ENCODE data around the gene ALKBH2. TPM values are rescaled to one million over a fixed set of nuclear protein-coding genes. Genes with fewer than 3 reads are reported as not detected.

ALKBH2 gene
- total and polyA plus RNA-seq, 2 experiments from 2014 or later, result 14.8 to 20.4 TPM

DNA sequence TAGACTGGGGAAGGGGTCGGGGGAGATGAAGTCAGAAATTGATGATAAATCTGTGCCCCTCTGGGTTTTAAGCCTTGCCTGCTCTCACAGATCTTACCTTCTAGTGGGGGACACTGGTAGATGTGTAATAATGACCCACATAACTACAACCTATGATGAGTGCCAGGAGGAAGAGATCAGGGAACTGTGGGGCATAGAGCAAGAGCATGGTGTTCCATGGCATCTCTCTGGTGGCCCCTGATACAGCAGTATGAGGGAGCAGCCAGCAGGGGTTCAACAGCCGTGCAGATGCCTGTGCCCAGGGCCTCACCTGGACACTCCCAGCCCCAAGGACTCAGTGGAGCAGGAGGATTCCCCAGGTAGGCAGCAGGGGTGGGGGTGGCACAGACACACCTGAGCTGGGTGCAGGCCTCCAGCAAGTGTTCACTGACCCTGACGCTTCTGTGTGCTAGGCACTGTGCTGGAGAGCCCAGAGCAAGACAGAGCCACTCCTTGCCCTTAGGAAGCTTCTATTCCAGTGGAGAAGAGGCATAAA lies 28.1 kb upstream of the ALKBH2 start:
- WGBS, 2 experiments (ENCODE audit: low coverage in 1 of 2, low lambda C conversion rate in 2 of 2, missing lambda C conversion rate in 2 of 2), result 60 to 61% methylated on average over 3 of the region's 3 CpGs
- no peaks in the 10 kb centered on the region for H3K9me3 ChIP-seq (ENCODE audit: low read depth)
- TF ChIP-seq EZH2 (IDR thresholded peaks at IDR 0.05; ENCODE audit: insufficient read depth, poor library complexity, severe bottlenecking) (no peak), EZH2phosphoT487 (IDR thresholded peaks at IDR 0.05; ENCODE audit: insufficient read depth, low read depth) (no peak)
- no peaks in the 10 kb centered on the region for H3K79me2 ChIP-seq (ENCODE audit: insufficient read depth)
- H3K4me3 ChIP-seq, result no peak overlapping the region
- no peaks in the 10 kb centered on the region for H4K20me1 ChIP-seq (ENCODE audit: insufficient read depth)
- no peaks in the 10 kb centered on the region for H3K9me2 ChIP-seq (ENCODE audit: insufficient read depth)
- in situ Hi-C loops (cut with MboI), result no loop called here
- H3K4me1 ChIP-seq (ENCODE audit: insufficient read depth), result no peaks in the 10 kb centered on the region
- H3K9ac ChIP-seq, result no peak overlapping the region
- no peaks in the 10 kb centered on the region for H3F3A ChIP-seq (ENCODE audit: insufficient read depth)
- no peak overlapping the region for H3K4me2 ChIP-seq (ENCODE audit: unreplicated experiment)
- no peak overlapping the region for H2AFZ ChIP-seq
- no peak overlapping the region for H3K27ac ChIP-seq
- no peak for DNase-seq
- no peaks in the 10 kb centered on the region for H3K27me3 ChIP-seq (replicated peaks; ENCODE audit: insufficient read depth)
- H3K36me3 ChIP-seq (ENCODE audit: low read depth), result no peaks in the 10 kb centered on the region

- Histone ChIP-seq H3K4me1 (ENCODE audit: insufficient read depth) (no peaks in the 10 kb centered on the region), H3K36me3 (ENCODE audit: low read depth) (no peaks in the 10 kb centered on the region), H3K9ac (no peak overlapping the region), H3K4me3 (no peak overlapping the region), H3F3A (ENCODE audit: insufficient read depth) (no peaks in the 10 kb centered on the region), H3K79me2 (ENCODE audit: insufficient read depth) (no peaks in the 10 kb centered on the region), H3K4me2 (ENCODE audit: unreplicated experiment) (no peak overlapping the region), H3K27ac (no peak overlapping the region), H3K9me3 (ENCODE audit: low read depth) (no peaks in the 10 kb centered on the region), H3K27me3 (replicated peaks; ENCODE audit: insufficient read depth) (no peaks in the 10 kb centered on the region), H4K20me1 (ENCODE audit: insufficient read depth) (no peaks in the 10 kb centered on the region), H3K9me2 (ENCODE audit: insufficient read depth) (no peaks in the 10 kb centered on the region), H2AFZ (no peak overlapping the region)
- TF ChIP-seq EZH2phosphoT487 (IDR thresholded peaks at IDR 0.05; ENCODE audit: insufficient read depth, low read depth) (no peak), EZH2 (IDR thresholded peaks at IDR 0.05; ENCODE audit: insufficient read depth, poor library complexity, severe bottlenecking) (no peak)
- in situ Hi-C loops (cut with MboI), result no loop called here
- WGBS, 2 experiments (ENCODE audit: low coverage in 1 of 2, low lambda C conversion rate in 2 of 2, missing lambda C conversion rate in 2 of 2), result 65 to 68% methylated on average over 4 of the region's 4 CpGs
- no peak for DNase-seq
Measured at GRCh38 chr12:109120557-109120956, 27.3 kb upstream of the ALKBH2 start.

DNA sequence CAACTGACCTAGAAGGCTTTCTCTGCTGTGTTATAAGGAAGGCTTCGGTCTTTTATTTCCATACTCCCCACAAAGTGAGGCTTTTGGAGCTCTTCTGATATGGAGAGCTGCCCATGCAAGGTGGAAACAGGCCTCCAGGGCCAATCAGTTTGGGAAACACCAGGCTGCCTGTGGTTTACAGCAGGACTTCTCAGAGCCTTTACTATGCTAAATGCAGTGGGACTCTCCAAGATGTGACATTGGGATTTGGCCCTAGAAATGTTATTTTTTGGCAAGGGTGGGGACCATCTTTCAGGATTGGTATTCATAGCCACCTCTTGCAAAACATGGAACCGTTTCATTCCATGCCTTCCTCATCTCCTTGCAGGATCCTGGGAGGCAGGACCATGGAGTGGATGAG lies 26.8 kb upstream of the ALKBH2 start:
- TF ChIP-seq EZH2phosphoT487 (IDR thresholded peaks at IDR 0.05; ENCODE audit: insufficient read depth, low read depth) (no peak), EZH2 (IDR thresholded peaks at IDR 0.05; ENCODE audit: insufficient read depth, poor library complexity, severe bottlenecking) (no peak)
- no peaks in the 10 kb centered on the region for H3K79me2 ChIP-seq (ENCODE audit: insufficient read depth)
- no peaks in the 10 kb centered on the region for H4K20me1 ChIP-seq (ENCODE audit: insufficient read depth)
- H3K36me3 ChIP-seq (ENCODE audit: low read depth), result no peaks in the 10 kb centered on the region
- no peaks in the 10 kb centered on the region for H3K27me3 ChIP-seq (replicated peaks; ENCODE audit: insufficient read depth)
- no peak overlapping the region for H2AFZ ChIP-seq
- in situ Hi-C loops (cut with MboI), result no loop called here
- DNase-seq, result no peak
- H3K9me3 ChIP-seq (ENCODE audit: low read depth), result no peaks in the 10 kb centered on the region
- no peak overlapping the region for H3K9ac ChIP-seq
- H3K4me3 ChIP-seq, result no peak overlapping the region
- H3K9me2 ChIP-seq (ENCODE audit: insufficient read depth), result no peaks in the 10 kb centered on the region
- no peak overlapping the region for H3K4me2 ChIP-seq (ENCODE audit: unreplicated experiment)
- no peaks in the 10 kb centered on the region for H3K4me1 ChIP-seq (ENCODE audit: insufficient read depth)
- H3K27ac ChIP-seq, result no peak overlapping the region
- 36 to 41% methylated on average over 2 of the region's 2 CpGs for WGBS, 2 experiments (ENCODE audit: low coverage in 1 of 2, low lambda C conversion rate in 2 of 2, missing lambda C conversion rate in 2 of 2)
- H3F3A ChIP-seq (ENCODE audit: insufficient read depth), result no peaks in the 10 kb centered on the region

GRCh38 chr12:109116611-109116949 lies 23.3 kb upstream of the ALKBH2 start:
- 87 to 92% methylated on average over 12 of the region's 12 CpGs for WGBS, 2 experiments (ENCODE audit: low coverage in 1 of 2, low lambda C conversion rate in 2 of 2, missing lambda C conversion rate in 2 of 2)
- in situ Hi-C loops (cut with MboI), result loop anchor here (10.0 kb wide), 1 partner anchor 268 kb away; no protein-coding TSS in a partner anchor

More at GRCh38 chr12:109116611-109116949, 23.3 kb upstream of the ALKBH2 start:
- H3K4me1 ChIP-seq (ENCODE audit: insufficient read depth), result peaks cover 3% of the 10 kb centered on the region; the same call in 1 of the 2 replicates
- no peak for DNase-seq
- H3K79me2 ChIP-seq (ENCODE audit: insufficient read depth), result no peaks in the 10 kb centered on the region
- H3F3A ChIP-seq (ENCODE audit: insufficient read depth), result peaks cover 3% of the 10 kb centered on the region
- no peaks in the 10 kb centered on the region for H3K27me3 ChIP-seq (replicated peaks; ENCODE audit: insufficient read depth)
- H3K27ac ChIP-seq, result no peak overlapping the region
- no peaks in the 10 kb centered on the region for H3K36me3 ChIP-seq (ENCODE audit: low read depth)
- H3K9ac ChIP-seq, result no peak overlapping the region
- H3K4me3 ChIP-seq, result no peak overlapping the region
- H3K9me2 ChIP-seq (ENCODE audit: insufficient read depth), result no peaks in the 10 kb centered on the region
- no peak overlapping the region for H2AFZ ChIP-seq
- TF ChIP-seq EZH2 (IDR thresholded peaks at IDR 0.05; ENCODE audit: insufficient read depth, poor library complexity, severe bottlenecking) (no peak), EZH2phosphoT487 (IDR thresholded peaks at IDR 0.05; ENCODE audit: insufficient read depth, low read depth) (no peak)
- no peak overlapping the region for H3K4me2 ChIP-seq (ENCODE audit: unreplicated experiment)
- H3K9me3 ChIP-seq (ENCODE audit: low read depth), result no peaks in the 10 kb centered on the region
- no peaks in the 10 kb centered on the region for H4K20me1 ChIP-seq (ENCODE audit: insufficient read depth)
